SK-N-MC (cell line): ENCODE results near the gene PTPN1.

ENCODE experiments used
- EZH2 ChIP-seq: fragments of 200-600 bp; sonication (generic); IDR thresholded peaks from one replicate; pipeline ENCODE4 v1.6.1; 2017; ENCODE audit warnings: antibody characterized with exemption
- POLR2AphosphoS5 ChIP-seq: IDR thresholded peaks from 2 replicates; pipeline ENCODE4 v1.6.1; 2012; ENCODE audit warnings: mild to moderate bottlenecking, low read depth, low read length, borderline replicate concordance

- TF ChIP-seq EZH2, result no peak
- no peak for TF ChIP-seq POLR2AphosphoS5
These were observed 75.5 kb downstream of the PTPN1 start for GRCh38 chr20:50585678-50586077.
